ENCODE results near the gene MED23. TPM values are rescaled to one million over a fixed set of nuclear protein-coding genes. Genes with fewer than 3 reads are reported as not detected.

The MED23 gene
- polyA plus RNA-seq, 1 of the 3 experiments (the other 2 are of a cell fraction), result 10.1 TPM

- TF ChIP-seq GABPA (IDR thresholded peaks at IDR 0.05; ENCODE audit: low read depth) (no peak), EZH2phosphoT487 (IDR thresholded peaks at IDR 0.05; ENCODE audit: borderline replicate concordance, low read depth) (no peak), RXRA (IDR thresholded peaks at IDR 0.05; ENCODE audit: borderline replicate concordance, low read depth) (no peak), FOSL2 (IDR thresholded peaks at IDR 0.05; ENCODE audit: borderline replicate concordance, low read depth) (no peak), FOXJ3 (CRISPR knock-in tag; IDR thresholded peaks at IDR 0.05) (no peak)
- TF ChIP-seq, protein P1, sequence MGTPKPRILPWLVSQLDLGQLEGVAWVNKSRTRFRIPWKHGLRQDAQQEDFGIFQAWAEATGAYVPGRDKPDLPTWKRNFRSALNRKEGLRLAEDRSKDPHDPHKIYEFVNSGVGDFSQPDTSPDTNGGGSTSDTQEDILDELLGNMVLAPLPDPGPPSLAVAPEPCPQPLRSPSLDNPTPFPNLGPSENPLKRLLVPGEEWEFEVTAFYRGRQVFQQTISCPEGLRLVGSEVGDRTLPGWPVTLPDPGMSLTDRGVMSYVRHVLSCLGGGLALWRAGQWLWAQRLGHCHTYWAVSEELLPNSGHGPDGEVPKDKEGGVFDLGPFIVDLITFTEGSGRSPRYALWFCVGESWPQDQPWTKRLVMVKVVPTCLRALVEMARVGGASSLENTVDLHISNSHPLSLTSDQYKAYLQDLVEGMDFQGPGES (IDR thresholded peaks at IDR 0.05; ENCODE audit: low read depth, low read length), result no peak
Measured at GRCh38 chr6:131655951-131656350, 27.9 kb upstream of the MED23 start (continued).

DNA sequence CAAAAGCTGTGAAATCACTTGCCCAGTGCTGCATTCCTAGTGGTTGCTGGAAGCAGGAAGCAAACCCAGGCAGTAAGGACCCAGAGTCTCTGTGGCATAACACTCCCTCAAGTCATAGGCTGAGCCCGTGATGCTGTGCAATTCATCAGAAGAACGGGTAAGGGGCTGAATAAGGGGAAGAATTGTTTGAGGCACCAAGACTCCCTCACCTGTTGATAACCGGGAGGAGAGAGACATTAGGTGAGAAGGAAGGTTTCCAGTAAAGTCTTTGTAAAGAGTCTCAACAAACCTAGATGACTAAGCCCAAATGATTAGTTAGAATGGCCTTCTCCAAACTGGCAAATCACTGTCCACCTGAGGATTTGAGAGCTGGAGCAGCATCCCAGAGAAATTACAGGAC lies 27.3 kb upstream of the MED23 start:
- H3K4me2 ChIP-seq, result no peak overlapping the region

More for the DNA sequence above, 27.3 kb upstream of the MED23 start:
- ChIA-PET CTCF (interaction anchor here (1.3 kb wide), 1 partner anchor 40 kb away, joined by 3 read pairs; no protein-coding TSS in a partner anchor), POLR2A (no interaction called here)
- Histone ChIP-seq H3K79me2 (ENCODE audit: insufficient read depth) (no peaks in the 10 kb centered on the region), H3K9me2 (no peaks in the 10 kb centered on the region), H4K20me1 (ENCODE audit: insufficient read depth) (no peaks in the 10 kb centered on the region), H3K27me3 (ENCODE audit: insufficient read depth) (peaks cover 5% of the 10 kb centered on the region; the same call in 1 of the 2 replicates), H2AFZ (ENCODE audit: low read depth) (no peak overlapping the region), H3K27ac (ENCODE audit: low read depth in 2 of 2, low read length in 1 of 2) (no peak overlapping the region), H3K4me1 (ENCODE audit: control insufficient read depth in 1 of 2, insufficient read depth in 2 of 2, low read depth in 1 of 2, low read length in 1 of 2) (no peaks in the 10 kb centered on the region), H3K4me3 (ENCODE audit: low read depth in 2 of 2, low read length in 1 of 2) (no peak overlapping the region), H3F3A (replicated peaks; ENCODE audit: insufficient read depth) (no peaks in the 10 kb centered on the region), H3K36me3 (replicated peaks in 1 of 2; ENCODE audit: control insufficient read depth in 1 of 2, insufficient read depth in 2 of 2, low read length in 1 of 2) (no peaks in the 10 kb centered on the region), H3K9ac (no peak overlapping the region), H3K9me3 (no peaks in the 10 kb centered on the region)
- 6% methylated on average over 3 of the region's 3 CpGs for WGBS (ENCODE audit: low lambda C conversion rate)
- TF ChIP-seq TEAD4 (IDR thresholded peaks at IDR 0.05; ENCODE audit: borderline replicate concordance, insufficient read depth) (no peak), TAF1 (IDR thresholded peaks at IDR 0.05; ENCODE audit: borderline replicate concordance, low read depth, low read length) (no peak), EP300 (IDR thresholded peaks at IDR 0.05; ENCODE audit: borderline replicate concordance in 1 of 2, low read depth in 1 of 2, low read length in 1 of 2) (no peak), CHD2 (IDR thresholded peaks at IDR 0.05; ENCODE audit: low read length, partially characterized antibody) (no peak), RFX5 (IDR thresholded peaks at IDR 0.05; ENCODE audit: low read length) (no peak), YY1 (IDR thresholded peaks at IDR 0.05; ENCODE audit: low read depth) (no peak), RXRA (IDR thresholded peaks at IDR 0.05; ENCODE audit: borderline replicate concordance, low read depth) (no peak), FOXJ3 (CRISPR knock-in tag; IDR thresholded peaks at IDR 0.05) (no peak), FOSL2 (IDR thresholded peaks at IDR 0.05; ENCODE audit: borderline replicate concordance, low read depth) (no peak), SMC3 (IDR thresholded peaks at IDR 0.05; ENCODE audit: low read depth, low read length) (no peak), NFIC (IDR thresholded peaks at IDR 0.05; ENCODE audit: borderline replicate concordance) (no peak), MEF2A (IDR thresholded peaks at IDR 0.05; ENCODE audit: borderline replicate concordance, low read depth) (no peak), ELF1 (IDR thresholded peaks at IDR 0.05) (no peak)
- TF ChIP-seq, protein P2, sequence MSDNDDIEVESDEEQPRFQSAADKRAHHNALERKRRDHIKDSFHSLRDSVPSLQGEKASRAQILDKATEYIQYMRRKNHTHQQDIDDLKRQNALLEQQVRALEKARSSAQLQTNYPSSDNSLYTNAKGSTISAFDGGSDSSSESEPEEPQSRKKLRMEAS (IDR thresholded peaks at IDR 0.05; ENCODE audit: low read depth), result no peak
- TF ChIP-seq, protein P1 (IDR thresholded peaks at IDR 0.05; ENCODE audit: low read depth, low read length), result no peak
- no peak for DNase-seq

Measured in SK-N-SH (cell line).